D721Med (cell line): Measurements from ENCODE around the gene CENPC.

Experiments used
- DNase-seq: peaks from one replicate; pipeline ENCODE4 v3.0.0; 2011; ENCODE audit warnings: low spot score; ENCODE audit not compliant: insufficient read length
- FAIRE-seq: peaks from 2 replicates; lab custom pipeline; 2011; peaks lifted over from hg19 to GRCh38; lab: Jason Lieb, UNC
- CTCF ChIP-seq: IDR thresholded peaks from 2 replicates; pipeline ENCODE4 v1.5.1; 2012; ENCODE audit warnings: mild to moderate bottlenecking, control low read depth; ENCODE audit not compliant: insufficient read depth; ENCODE audit errors: missing control alignments

Gene CENPC

GRCh38 chr4:67580577-67580976, 35.3 kb upstream of the CENPC start:
- no peak for FAIRE-seq
- no peak for DNase-seq
- no peak for TF ChIP-seq CTCF

GRCh38 chr4:67576538-67576937, 31.2 kb upstream of the CENPC start:
- DNase-seq (no peak), FAIRE-seq (no peak)
- no peak for TF ChIP-seq CTCF

- DNase-seq: no peak
- TF ChIP-seq CTCF: no peak
- FAIRE-seq: no peak
Observed at GRCh38 chr4:67576059-67576466, 30.8 kb upstream of the CENPC start.

- TF ChIP-seq CTCF: no peak
- DNase-seq: no peak
- FAIRE-seq: no peak
Observed at GRCh38 chr4:67575232-67576058, 30.1 kb upstream of the CENPC start.

- no peak for FAIRE-seq
- TF ChIP-seq CTCF: no peak
- no peak for DNase-seq
Observed at GRCh38 chr4:67573193-67573592, 27.9 kb upstream of the CENPC start.

- no peak for TF ChIP-seq CTCF
- DNase-seq: no peak
- FAIRE-seq: no peak
Observed at GRCh38 chr4:67571975-67572374, 26.7 kb upstream of the CENPC start.

GRCh38 chr4:67570537-67570936, 25.2 kb upstream of the CENPC start:
- DNase-seq: no peak
- FAIRE-seq: no peak
- no peak for TF ChIP-seq CTCF
